T-helper 2 cell (primary cell): Measurements from ENCODE around the gene RIPOR3.
"Not testable (repeated sequence)": the region's sequence is repeated elsewhere in the genome, so short reads cannot be mapped to it uniquely, and the experiment has no call there.

Experiments used
- DNase-seq, 5 experiments: peaks; one replicate each; pipeline versions ENCODE4 v3.0.0 to v3.0.0-alpha.2; 2012 to 2022

The RIPOR3 gene

GRCh38 chr20:50604451-50604850 lies 86.9 kb downstream of the RIPOR3 start:
- no peak for DNase-seq

DNA sequence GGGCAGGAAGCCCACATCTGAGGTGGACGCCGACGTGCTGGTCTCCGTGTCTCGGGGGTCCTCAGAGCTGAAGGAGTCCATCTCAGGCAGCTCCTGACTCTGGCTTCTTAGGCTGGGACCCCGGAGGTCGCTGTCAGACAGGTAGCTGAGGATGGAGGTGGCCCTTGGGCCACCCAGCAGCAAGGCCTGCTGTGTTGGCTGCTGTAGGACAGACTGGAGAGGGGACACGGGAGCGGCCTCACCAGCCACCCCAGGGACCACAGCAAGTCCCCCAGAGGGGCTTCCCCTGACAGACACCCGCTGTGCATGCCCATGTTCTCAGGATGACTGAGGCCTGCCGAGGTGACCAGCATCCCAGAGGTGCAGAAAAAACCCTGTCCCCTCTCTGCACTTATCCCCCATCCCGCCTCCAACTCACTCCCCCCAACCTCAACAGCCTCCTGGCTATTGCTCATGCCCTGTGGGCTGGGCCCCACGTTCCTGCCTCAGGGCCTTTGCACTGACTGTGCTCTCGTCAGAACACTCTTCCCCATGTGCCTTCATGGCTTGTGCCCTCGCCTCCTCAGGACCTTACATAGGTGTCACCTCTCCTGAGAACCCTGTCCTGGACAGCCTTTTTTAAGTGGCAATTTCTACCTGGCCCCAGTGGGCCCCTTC lies 88.8 kb downstream of the RIPOR3 start:
- DNase-seq = no peak

GRCh38 chr20:50601511-50602431 lies 89.6 kb downstream of the RIPOR3 start:
- DNase-seq = no peak

- no peak for DNase-seq
Observed at GRCh38 chr20:50600281-50600895, 91.0 kb downstream of the RIPOR3 start.

DNA sequence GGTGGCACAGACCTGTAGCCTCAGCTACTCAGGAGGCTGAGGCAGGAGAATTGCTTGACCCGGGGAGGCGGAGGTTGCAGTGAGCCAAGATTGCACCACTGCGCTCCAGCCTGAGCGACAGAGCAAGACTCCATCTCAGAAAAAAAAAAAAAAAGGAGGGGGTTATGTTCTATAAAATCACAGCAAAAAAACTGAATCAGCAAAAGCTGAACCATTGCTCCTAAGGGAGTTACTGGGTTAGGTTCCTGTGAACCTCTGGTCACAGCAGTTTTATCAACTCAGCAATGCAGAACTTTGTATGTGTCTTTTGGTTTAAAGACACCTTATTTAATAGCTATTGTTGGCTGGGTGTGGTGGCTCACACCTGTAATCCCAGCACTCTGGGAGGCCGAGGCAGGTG lies 92.6 kb downstream of the RIPOR3 start:
- not testable (repeated sequence) for DNase-seq

- DNase-seq = no peak
Observed at GRCh38 chr20:50598074-50598473, 93.3 kb downstream of the RIPOR3 start.

GRCh38 chr20:50597406-50597969 lies 93.9 kb downstream of the RIPOR3 start:
- DNase-seq = no peak

DNA sequence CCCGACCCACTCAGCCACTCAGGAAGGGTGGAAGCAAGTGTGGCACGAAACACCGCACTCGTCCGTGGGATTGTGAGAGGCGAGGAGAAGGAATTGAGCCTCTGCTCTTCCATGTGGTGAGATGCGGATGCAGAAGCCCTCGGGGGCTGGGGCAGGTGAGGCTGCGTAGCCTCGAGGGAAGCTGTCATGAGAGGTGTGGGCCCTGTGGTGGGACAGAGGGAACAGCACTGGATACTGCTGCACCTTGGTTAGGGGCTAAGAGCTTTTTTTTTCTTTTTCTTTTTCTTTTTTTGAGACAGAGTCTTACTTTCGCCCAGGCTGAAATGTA lies 94.7 kb downstream of the RIPOR3 start:
- DNase-seq = no peak

DNA sequence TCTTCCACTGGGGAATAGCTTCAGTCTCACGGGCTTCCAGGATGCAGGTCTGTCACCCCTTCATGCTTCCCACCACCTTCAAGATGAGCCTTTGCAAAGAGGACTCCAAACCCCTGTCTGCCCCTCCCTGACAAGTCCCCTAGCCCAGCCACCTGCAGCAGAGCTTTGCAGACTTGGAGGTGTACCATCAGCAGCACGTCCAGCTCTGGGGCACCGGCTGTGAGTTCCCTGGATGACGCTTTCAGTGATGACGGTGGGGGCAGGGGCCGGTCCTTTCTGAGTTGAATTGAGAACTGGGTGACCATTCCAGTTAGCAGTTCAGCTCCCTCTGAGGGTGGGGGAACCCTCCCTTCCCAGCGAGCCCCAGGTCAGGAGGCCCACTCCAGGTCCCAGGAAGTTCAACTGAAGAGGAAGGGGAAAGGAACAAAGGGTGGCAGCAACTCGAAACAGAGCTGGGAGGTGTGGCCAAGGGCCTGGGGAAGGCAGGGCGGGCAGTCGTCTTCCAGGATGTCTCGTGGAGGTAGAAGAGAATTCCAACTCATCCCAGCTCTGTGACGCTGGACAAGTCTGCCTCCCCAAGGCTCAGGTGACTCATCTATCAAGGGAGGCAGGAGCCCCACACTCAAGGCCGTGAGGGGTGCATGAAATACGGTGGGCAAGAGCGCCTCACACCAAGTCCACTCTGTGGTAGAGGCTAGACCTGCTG lies 95.2 kb downstream of the RIPOR3 start:
- DNase-seq = no peak

DNA sequence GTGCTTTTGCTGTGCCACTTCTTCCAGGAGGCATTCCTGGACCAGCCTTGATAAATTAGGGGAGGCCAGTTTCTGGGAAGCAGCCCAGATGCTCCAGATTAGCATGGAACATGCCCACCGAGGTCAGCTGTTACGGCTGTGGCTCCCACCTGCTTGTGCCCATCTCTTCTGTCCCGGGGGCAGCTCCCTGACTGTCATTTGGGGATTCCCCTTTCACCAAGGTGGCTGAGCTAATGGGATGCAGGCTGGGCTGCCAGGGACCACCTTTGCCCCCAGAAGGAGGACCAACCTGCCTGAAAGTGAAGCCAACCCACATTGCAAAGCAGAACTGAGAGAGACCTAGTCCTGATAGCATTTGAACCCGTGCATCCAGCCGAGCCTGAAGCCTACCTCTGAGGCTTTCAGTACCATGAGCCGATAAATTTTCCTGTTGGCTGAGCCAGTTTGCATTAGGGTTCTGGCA lies 95.9 kb downstream of the RIPOR3 start:
- no peak for DNase-seq

GRCh38 chr20:50594591-50595432 lies 96.5 kb downstream of the RIPOR3 start:
- peak in 1 of 5 experiments; percentile 25 for DNase-seq

DNA sequence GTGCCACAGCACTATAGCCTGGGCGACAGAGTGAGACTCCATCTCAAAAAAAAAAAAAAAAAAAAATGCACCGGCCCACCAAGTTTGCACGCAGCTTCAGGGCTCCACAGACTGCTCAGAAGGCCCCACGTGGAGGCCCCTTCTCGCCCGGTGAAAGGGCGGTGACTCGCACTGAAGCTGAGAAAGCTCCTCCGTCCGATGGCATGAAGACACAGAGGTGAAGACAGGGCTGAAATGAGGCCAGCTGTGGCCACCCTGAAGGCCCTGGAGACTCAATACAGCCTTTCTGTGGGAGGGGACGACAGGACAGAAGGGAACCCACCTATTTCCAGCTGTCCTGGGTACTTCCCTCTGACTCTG lies 97.1 kb downstream of the RIPOR3 start:
- DNase-seq = no peak

DNA sequence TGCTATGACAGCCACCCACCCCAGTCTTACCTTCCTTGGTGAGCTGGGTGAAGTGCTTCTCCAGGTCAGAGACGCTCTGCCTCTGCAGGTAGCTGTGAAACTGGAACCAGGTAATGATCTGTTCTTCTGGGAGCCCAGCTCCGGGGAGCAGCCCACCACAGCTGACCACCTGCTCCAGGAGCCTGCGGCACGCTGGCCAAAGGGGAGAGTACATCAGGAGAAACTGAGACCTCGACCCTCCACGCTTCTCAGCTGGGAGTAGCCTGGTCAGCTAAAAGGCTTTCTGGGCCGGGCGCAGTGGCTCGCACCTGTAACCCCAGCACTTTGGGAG lies 98.4 kb downstream of the RIPOR3 start:
- no peak for DNase-seq

GRCh38 chr20:50592282-50593004 lies 98.9 kb downstream of the RIPOR3 start:
- DNase-seq = no peak

DNA sequence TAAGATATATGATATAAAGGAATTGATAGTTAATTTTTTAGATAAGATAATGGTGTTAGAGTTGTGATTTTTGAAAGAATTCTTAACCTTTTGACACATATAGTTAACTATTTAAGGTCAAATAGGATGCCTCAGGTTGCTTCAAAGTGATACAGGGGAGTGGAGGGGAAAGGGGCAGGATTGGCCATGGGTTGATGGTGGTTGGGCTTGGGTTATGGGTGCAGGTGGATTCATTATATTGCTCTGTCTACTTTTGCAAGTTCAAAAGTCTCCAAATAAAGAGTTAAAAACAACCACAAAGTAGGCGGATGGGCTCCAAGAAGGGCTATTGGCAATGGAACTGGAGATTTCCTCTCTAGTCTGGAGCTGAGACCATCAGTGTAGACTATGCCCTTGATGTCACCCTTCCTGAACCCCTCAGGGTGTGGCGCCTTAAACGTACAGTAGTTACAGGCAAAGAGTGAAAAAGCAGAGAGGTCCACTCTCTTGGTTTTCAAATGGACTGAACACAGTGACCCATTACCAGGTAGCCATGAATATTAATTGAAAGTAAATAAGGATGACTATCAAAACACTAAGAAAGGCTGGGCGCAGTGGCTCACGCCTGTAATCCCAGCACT lies 100.0 kb downstream of the RIPOR3 start:
- DNase-seq = no peak

GRCh38 chr20:50590348-50590664 lies 101.0 kb downstream of the RIPOR3 start:
- no peak for DNase-seq

DNA sequence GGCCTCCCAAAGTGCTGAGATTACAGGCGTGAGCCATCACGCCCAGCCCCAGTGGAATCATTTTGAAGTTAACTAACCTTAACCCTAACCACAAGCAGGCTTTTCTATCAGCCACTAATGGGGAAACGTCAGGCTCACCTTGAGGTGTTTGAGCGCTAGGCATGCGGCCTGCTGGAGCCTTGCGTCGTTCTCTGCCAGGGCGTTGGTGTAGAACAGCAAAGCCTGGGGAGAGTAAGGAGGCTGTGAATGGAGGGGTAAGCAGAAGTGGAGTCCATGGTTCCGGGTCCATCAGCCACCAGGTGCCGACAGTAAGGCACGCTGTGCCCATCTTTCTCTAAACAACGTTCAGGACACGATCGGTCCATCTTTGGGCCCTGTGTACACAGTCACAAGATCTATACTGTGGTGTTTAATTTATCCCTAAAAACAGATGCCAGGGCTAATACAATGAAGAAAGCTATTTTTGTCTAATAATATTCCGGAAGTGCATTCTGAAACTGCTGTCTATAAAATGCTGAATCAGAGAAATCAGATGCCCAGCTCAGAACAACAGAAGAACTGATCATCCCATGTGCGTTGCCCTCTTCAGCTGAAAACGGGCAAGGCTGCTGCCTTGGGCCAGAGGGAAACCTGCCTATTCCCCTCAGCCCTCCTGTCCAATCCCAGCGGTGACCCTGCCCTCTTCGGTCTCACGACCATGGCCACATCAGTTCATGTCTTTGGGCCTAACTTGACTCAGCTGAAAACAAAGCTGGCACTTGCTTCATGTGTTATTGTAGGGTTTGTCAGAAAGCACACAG lies 101.6 kb downstream of the RIPOR3 start:
- no peak for DNase-seq

DNA sequence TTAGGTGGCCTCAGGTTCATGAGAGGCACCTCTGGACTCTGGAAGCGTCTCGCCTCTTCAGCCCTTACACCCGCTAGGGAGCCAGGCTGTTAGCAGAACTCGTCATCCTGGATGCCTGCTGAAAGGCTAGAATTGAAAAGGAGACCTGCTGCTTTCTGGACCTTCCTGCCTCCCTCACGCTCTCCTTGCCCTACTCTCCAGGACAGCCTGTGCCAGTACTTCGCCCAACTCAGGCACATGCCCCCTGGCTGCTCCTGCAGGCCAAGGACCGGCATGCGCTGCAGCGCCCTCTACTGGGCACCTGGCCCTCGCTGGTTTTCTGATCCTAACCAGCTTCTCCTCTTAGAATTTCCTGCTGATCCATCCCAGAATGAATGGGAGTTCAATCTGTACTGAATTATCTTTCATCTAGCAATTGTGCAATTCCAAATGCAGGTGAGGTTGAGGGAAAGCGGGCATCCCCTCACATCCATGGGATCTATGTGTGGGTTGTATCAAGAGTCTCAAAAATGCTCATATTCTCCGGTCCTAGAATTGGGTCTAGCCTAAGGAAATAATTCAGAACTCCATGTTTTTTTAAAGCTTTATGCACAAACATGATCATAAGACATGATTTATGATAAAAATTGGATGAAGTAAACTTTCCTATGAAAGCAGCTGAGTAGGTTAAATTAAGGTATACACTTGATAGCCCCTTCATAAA lies 103.2 kb downstream of the RIPOR3 start:
- DNase-seq = peak; percentile 38 to 64 (median 60)

DNA sequence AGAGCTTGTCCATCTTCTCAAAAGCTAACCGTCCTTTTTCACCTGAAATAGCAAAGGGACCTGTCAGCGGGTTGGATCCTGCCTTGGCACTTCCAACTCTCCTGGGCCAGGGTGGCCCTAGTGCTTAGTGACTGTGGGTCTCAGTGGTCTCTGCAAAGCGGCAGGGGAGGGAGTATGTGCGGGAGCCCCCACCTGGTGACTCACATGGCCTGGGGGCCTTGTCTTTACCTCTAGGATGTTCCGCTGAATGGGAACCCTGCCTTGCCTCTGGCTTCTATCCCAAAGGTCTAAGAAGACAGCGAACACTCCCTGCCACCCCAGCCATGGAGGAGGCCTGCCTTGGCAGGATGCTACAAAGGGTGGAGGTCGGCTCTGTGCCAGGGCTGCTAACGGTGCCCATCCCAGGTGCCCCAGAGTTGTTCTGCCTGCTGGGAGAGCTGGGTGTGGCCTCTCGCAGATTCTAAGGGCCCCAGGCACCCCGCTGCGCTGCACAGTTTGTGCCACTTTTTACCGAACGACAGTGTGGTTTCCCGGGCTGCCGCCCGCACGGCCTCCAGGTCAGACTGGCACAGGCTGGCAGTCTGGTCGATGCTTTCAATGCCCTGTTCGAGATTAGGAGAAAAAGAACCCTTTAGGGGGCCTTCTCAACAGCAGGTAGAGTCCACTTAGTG lies 103.9 kb downstream of the RIPOR3 start:
- DNase-seq = no peak
